ENCODE measurements around the gene HEATR5A. TPM values are rescaled to one million over a fixed set of nuclear protein-coding genes. Genes with fewer than 3 reads are reported as not detected.

HEATR5A gene
- polyA plus RNA-seq, 3 donors, result 13.1 to 21.0 (median 16.8) TPM

GRCh38 chr14:31405599-31406232 lies 14.6 kb downstream of the HEATR5A start:
- WGBS (ENCODE audit: insufficient coverage), result 100% methylated on average over 1 of the region's 4 CpGs
- peaks cover 20% of the 10 kb centered on the region for H3K4me1 Mint-ChIP-seq
- no peak for DNase-seq
- H3K4me3 ChIP-seq (replicated peaks in 1 of 3; ENCODE audit: low read depth in 2 of 3, low read length in 3 of 3), result no peak overlapping the region
- peaks cover 13% of the 10 kb centered on the region for H4K20me1 ChIP-seq (ENCODE audit: insufficient read depth, low read length)
- TF ChIP-seq, protein P1, sequence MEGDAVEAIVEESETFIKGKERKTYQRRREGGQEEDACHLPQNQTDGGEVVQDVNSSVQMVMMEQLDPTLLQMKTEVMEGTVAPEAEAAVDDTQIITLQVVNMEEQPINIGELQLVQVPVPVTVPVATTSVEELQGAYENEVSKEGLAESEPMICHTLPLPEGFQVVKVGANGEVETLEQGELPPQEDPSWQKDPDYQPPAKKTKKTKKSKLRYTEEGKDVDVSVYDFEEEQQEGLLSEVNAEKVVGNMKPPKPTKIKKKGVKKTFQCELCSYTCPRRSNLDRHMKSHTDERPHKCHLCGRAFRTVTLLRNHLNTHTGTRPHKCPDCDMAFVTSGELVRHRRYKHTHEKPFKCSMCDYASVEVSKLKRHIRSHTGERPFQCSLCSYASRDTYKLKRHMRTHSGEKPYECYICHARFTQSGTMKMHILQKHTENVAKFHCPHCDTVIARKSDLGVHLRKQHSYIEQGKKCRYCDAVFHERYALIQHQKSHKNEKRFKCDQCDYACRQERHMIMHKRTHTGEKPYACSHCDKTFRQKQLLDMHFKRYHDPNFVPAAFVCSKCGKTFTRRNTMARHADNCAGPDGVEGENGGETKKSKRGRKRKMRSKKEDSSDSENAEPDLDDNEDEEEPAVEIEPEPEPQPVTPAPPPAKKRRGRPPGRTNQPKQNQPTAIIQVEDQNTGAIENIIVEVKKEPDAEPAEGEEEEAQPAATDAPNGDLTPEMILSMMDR (IDR thresholded peaks at IDR 0.05), result no peak
- peaks cover 0 to 2% (median 0%) of the 10 kb centered on the region in 3 donors for H3K27me3 Mint-ChIP-seq (ENCODE audit: low read depth in 3 of 3)
- peaks cover 10 to 18% of the 10 kb centered on the region in 2 donors for H3K4me1 ChIP-seq (ENCODE audit: control insufficient read depth in 1 of 2, insufficient read depth in 2 of 2, low read length in 2 of 2)
- H3K27me3 ChIP-seq (ENCODE audit: control insufficient read depth in 2 of 2, insufficient read depth in 2 of 2, low read length in 2 of 2), result no peaks in the 10 kb centered on the region
- H3K9me3 ChIP-seq (replicated peaks in 1 of 2; ENCODE audit: control insufficient read depth in 1 of 2, insufficient read depth in 1 of 2, low read length in 2 of 2), result no peaks in the 10 kb centered on the region
- H3K36me3 Mint-ChIP-seq, result peaks cover 23 to 32% of the 10 kb centered on the region in 2 donors
- intact Hi-C loops (cut with micrococcal nuclease), result no loop called here
- H3K79me2 ChIP-seq (ENCODE audit: insufficient read depth, low read length), result peaks cover 62% of the 10 kb centered on the region
- no peaks in the 10 kb centered on the region for H3K9me3 Mint-ChIP-seq
- no peak overlapping the region for H3K4me2 ChIP-seq (replicated peaks; ENCODE audit: extremely low read depth, low read length, poor library complexity, severe bottlenecking)
- H3K4me3 Mint-ChIP-seq, result no peak overlapping the region
- peaks cover 18 to 33% of the 10 kb centered on the region in 2 donors for H3K36me3 ChIP-seq (replicated peaks in 1 of 2; ENCODE audit: control insufficient read depth in 1 of 2, insufficient read depth in 2 of 2, low read length in 2 of 2)
- no peak overlapping the region for H3K27ac Mint-ChIP-seq
- no peak overlapping the region for H2AFZ ChIP-seq (ENCODE audit: insufficient read depth, low read depth, low read length, poor library complexity, severe bottlenecking)
- H3K9ac ChIP-seq (ENCODE audit: insufficient read depth, low read length, poor library complexity, severe bottlenecking), result no peak overlapping the region
- no peak overlapping the region for H3K27ac ChIP-seq (ENCODE audit: low read depth in 1 of 2, low read length in 2 of 2)

- peaks cover 8 to 13% of the 10 kb centered on the region in 2 donors for H3K4me1 ChIP-seq (ENCODE audit: control insufficient read depth in 1 of 2, insufficient read depth in 2 of 2, low read length in 2 of 2)
- DNase-seq, result no peak
- H3K9ac ChIP-seq (ENCODE audit: insufficient read depth, low read length, poor library complexity, severe bottlenecking), result no peak overlapping the region
- peaks cover 23 to 36% of the 10 kb centered on the region in 2 donors for H3K36me3 ChIP-seq (replicated peaks in 1 of 2; ENCODE audit: control insufficient read depth in 1 of 2, insufficient read depth in 2 of 2, low read length in 2 of 2)
- WGBS (ENCODE audit: insufficient coverage), result 97% methylated on average over 6 of the region's 8 CpGs
- Mint-ChIP-seq H3K4me3 (no peak overlapping the region), H3K9me3 (no peaks in the 10 kb centered on the region), H3K27me3 (ENCODE audit: low read depth in 3 of 3) (peaks cover 0 to 2% (median 0%) of the 10 kb centered on the region in 3 donors), H3K27ac (no peak overlapping the region), H3K4me1 (peaks cover 14% of the 10 kb centered on the region), H3K36me3 (peaks cover 27 to 38% of the 10 kb centered on the region in 2 donors)
- no peaks in the 10 kb centered on the region for H3K9me3 ChIP-seq (replicated peaks in 1 of 2; ENCODE audit: control insufficient read depth in 1 of 2, insufficient read depth in 1 of 2, low read length in 2 of 2)
- H3K4me3 ChIP-seq (replicated peaks in 1 of 3; ENCODE audit: low read depth in 2 of 3, low read length in 3 of 3), result no peak overlapping the region
- intact Hi-C loops (cut with micrococcal nuclease), result no loop called here
- H2AFZ ChIP-seq (ENCODE audit: insufficient read depth, low read depth, low read length, poor library complexity, severe bottlenecking), result no peak overlapping the region
- no peaks in the 10 kb centered on the region for H3K27me3 ChIP-seq (ENCODE audit: control insufficient read depth in 2 of 2, insufficient read depth in 2 of 2, low read length in 2 of 2)
- H4K20me1 ChIP-seq (ENCODE audit: insufficient read depth, low read length), result peaks cover 13% of the 10 kb centered on the region
- H3K79me2 ChIP-seq (ENCODE audit: insufficient read depth, low read length), result peaks cover 59% of the 10 kb centered on the region
- TF ChIP-seq, protein P1 (IDR thresholded peaks at IDR 0.05), result no peak
- H3K4me2 ChIP-seq (replicated peaks; ENCODE audit: extremely low read depth, low read length, poor library complexity, severe bottlenecking), result no peak overlapping the region
- H3K27ac ChIP-seq (ENCODE audit: low read depth in 1 of 2, low read length in 2 of 2), result no peak overlapping the region
Observed at GRCh38 chr14:31405106-31405505, 15.2 kb downstream of the HEATR5A start.

All from CD14-positive monocyte (primary cell).